GM12801 (cell line): Measurements from ENCODE around the gene SORCS2.

Experiments used
- CTCF ChIP-seq: IDR thresholded peaks from one replicate; pipeline ENCODE4 v1.5.1; 2011; ENCODE audit warnings: control low read depth; ENCODE audit not compliant: insufficient read length; ENCODE audit errors: extremely low read depth

SORCS2 gene

GRCh38 chr4:7760706-7761105 is 568.4 kb downstream of the SORCS2 start:
- TF ChIP-seq CTCF: no peak

- TF ChIP-seq CTCF: no peak
These were observed 569.0 kb downstream of the SORCS2 start for GRCh38 chr4:7761312-7761711.

DNA sequence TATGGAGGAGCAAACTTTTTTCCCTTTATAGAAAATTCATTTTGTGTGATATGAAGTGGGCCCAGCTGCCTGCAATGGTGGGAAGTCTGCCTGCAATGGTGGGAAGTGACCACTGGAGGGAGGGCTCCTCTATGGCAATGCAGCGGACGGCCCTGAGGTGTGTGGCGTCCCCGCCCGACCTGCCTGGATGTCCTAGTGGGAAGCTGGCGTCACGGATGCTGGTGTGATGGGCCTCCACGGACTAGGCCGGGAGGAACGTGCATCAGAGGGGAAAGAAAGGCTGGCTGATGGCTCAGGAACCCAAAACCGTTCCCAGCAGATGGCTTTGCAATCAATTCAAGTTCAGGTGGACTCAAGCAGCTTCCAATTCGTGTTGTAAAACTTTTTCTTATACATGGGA is 569.4 kb downstream of the SORCS2 start:
- TF ChIP-seq CTCF: no peak

GRCh38 chr4:7762376-7763030 is 570.2 kb downstream of the SORCS2 start:
- no peak for TF ChIP-seq CTCF

GRCh38 chr4:7763106-7763505 is 570.8 kb downstream of the SORCS2 start:
- TF ChIP-seq CTCF: no peak

DNA sequence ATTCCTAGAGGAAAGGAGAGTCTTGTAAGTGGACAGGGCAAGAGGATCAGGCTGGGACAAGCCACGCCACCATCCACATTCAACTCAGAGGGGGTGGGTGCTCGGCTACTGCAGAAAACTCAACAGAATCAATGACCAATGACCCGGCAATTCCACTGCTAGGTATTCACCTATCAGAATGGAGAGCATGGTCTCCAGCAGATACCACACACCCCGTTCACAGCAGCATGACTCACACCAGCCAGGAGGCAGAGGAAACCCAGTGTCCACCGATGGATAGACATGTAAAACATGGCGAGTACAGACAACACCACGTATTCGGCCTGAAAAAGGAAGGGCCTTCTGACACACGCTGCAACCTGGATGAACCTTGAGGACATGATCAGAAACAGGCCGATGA is 571.5 kb downstream of the SORCS2 start:
- TF ChIP-seq CTCF: no peak

DNA sequence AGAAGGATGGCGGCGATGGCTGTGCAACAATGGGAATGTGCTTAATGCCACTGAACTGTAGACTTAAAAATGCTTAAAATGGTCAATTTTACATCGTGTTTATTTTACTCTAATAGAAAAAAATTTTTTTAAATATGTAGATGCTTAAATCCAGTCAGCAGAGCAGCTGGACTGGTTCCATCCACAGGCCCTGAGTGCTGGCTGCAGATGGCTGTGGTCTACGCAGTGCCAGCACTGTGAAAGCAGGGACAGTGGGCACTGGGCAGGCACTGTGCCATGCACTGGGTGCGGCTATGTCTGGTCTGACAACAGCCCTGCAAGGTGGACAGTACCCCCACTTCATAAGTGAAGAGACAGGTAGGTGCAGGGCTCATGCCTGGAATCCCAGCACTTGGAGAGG is 572.1 kb downstream of the SORCS2 start:
- no peak for TF ChIP-seq CTCF
